GM18508 (cell line): ENCODE results near the gene PEDS1.
"Not testable (repeated sequence)": the region's sequence is repeated elsewhere in the genome, so short reads cannot be mapped to it uniquely, and the experiment has no call there.

Source experiments
- ATAC-seq: cut with Tn5 transposase; IDR thresholded peaks from one replicate; pipeline ENCODE4 v1.9.1; 2021; ENCODE audit warnings: moderate number of reproducible peaks; ENCODE audit not compliant: insufficient read depth, unreplicated experiment

The PEDS1 gene

DNA sequence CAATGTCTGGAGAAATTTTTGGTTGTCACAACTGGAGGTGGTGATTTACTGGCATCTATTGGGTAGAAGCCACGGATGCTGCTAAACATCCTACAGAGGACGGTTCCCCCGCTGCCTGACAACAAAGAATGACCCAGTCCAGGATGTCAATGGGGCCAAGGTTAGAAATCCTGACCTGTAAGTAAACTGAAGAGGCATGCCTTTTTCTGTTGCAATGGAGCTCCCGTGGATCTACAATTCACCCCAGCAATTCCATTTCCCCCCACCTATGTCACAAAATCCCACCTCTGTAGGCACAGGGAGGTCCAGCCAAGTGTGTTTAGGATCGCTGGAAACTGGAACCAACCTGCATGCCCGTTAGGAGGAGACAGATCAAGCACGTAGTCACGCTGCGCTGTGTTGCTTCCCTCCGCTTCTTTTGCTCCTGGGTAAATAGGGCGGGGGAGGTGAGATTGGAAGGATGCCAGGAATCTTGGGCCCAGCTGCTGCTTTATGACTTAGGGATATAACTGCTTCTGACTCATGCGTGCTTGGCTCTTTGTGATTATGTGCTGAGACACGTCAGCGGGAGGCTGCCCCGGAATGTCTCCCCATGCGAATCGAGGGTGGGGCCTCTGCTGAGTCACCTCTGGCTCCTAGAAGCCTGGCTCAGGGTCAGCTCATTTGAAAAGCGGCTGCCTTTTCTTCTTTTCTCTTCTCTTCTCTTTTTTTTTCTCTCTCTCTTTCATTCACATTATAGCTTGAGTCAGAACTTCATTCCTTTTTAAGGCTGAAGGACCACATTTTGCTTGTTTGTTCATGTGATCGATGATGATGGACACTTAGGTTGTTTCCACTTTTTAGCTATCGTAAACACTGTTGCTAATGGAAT lies 12.4 kb upstream of the PEDS1 start:
- no peak for ATAC-seq

DNA sequence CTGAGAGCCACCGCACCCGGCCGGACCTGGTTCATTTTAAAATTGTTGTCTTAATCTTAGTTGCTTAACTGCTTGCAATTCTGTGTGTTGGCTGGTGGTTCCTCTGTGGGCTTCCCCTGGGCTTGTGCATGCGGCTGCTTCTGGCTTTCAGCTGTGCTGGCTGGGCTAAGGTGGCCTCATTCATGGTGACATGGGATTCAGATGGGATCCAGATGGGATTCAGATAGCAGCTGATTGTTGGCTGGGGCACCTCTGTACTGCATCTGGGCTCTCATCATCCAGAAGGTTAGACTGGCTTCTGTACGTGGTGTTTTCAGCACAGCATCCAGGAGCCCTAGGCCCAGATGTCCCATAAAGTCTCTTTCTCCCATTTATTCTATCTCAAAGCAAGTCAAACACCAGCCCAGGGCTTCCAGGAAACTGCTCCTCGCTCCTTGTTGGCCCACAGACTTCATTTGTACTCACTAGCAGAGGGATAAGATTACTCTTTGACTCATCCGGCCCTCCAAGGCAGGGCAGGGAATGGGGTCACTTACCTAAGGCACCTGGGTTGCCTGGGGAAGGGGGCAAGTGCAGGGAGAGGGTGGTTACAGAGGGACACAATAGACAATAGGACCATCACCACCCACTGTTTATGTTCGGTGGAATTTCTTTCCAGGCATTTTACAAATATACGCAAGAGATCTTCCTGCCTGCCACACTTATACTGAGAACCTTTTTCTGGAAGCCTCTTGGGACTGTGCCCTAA lies 10.2 kb upstream of the PEDS1 start:
- ATAC-seq, result no peak

DNA sequence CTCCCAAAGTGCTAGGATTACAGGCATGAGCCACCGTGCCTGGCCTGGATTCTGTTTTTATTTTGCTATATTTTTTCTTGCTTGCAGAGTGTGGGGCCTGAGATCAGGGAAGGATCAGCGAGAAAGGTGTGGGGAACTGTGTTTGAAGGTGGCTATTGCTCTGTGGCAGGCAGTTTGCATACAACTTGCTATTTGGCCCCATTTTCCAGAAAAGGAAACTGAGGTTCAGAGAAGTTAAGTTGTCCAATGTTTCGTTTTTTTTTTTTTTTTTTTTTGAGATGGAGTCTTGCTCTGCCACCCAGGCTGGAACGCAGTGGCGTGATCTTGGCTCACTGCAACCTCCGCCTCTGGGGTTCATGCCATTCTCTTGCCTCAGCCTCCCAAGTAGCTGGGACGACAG lies 8.0 kb upstream of the PEDS1 start:
- not testable (repeated sequence) for ATAC-seq

DNA sequence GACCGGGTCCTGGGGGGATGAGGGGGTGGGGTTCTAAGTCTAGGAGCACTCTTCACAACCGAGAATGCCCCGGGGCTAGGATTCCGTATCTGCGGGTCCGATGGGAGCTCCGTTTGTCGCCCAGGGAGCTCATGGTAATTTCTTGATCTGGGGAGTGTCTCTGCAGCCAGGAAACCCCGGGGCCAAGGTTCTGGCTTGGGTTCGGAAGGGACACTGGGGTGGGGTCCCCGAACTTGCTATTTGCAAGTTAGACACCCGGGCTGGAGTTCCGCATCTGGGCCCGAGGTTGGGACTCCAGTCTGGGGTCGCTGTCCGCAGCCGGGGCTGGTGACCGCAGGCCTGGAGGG lies 397 bp downstream of the PEDS1 start:
- ATAC-seq, result no peak

DNA sequence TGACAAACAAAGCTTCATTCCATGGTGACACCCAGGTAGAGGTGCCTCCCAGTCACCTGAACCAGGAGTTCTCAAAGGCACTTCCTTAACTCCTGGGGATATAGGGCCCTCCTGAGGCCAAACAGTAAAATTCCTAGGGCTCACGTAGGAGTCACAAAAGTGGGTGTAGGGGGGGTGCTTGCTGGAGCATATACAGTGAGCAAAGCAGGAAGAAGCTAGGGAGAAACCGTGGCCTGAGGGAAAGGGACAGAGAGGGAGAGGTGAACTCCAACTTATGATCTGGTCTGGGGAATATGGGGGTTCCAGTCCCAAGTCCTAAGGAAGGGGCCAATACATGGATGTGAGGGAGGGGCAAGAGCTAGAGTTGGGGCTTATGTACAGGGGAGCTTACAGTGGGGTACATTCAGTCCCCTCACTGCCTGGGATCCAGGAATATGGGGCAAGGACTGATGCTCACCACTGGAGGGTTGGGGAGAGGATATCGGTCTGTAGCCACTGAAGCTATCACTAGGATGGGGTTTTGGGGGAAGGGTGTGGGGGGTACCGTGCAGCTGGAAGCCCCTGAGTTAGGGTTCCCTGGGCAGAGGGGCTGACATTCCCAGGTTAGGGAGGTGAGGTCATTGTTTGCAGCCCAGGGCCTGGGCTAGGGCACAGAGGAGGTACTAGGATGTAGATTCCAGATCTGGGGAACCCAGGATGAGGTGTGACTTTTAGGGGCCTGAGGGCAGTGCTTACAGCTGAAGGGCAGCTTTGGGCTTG lies 950 bp downstream of the PEDS1 start:
- ATAC-seq, result no peak

DNA sequence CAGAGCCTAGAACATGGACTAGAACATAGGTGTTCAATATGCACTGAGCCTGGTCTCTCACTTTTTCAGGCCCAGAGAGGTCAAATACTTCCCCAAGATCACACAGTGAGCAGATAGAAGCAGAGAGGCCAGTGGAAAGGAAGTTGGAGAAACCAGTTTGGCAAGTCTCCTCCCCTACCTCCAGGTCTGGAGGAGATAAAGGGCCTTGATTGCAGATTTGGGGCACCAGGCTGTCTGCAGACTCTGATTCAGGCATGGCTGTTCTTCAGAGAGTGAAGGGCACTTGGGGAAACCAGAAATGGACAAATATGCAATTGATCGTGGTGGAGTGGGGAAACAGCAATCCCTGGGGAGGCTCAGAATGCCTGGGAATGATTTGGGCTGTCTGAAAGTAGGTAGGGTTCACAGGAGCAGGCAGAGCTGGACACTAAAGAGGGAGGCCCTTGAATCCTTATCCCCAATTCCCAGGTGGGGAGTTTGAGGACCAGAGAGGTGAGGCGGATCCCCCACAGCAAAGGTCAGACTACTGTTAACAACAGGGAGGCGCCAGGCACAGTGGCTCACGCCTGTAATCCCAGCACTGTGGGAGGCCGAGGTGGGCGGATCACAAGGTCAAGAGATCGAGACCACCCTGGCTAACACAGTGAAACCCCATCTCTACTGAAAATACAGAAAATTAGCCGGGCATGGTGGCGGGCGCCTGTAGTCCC lies 2.3 kb downstream of the PEDS1 start:
- ATAC-seq, result no peak

DNA sequence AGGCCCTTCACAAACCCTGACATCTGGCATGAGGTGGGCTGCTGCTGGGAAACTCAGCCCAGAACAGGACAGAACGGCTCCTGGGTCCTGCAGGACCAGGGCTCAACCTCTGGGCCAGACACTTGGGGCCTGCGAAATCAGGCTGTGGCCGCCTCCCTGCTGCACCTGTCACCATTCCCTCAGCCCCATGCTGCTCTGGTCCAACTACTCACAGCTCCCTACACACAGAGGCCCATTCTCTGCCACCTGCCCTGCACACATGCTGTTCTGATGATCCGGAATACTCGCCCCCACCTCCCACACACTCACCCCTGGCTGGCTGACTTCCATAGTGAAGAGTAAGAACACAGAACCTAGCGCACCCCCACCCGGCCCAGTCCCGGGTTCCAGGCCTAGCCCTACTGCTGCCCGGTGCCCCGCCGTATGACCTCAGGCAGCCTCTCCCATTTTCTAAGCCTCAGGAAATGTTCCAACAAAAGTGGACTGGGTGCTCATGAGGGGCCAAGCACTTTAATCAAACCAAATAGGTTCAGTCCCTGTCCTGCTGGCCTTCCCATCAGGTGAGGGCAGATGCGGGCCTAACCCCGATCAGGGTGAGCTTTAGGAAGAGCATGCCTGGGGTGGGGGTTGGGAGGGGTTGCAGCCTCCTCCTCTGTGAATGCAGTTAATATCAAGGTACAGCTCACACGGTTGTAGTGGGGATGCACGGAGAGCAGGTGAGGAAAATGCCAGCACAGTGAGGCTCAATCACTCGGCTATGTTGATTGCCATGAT lies 3.9 kb downstream of the PEDS1 start:
- ATAC-seq, result no peak

DNA sequence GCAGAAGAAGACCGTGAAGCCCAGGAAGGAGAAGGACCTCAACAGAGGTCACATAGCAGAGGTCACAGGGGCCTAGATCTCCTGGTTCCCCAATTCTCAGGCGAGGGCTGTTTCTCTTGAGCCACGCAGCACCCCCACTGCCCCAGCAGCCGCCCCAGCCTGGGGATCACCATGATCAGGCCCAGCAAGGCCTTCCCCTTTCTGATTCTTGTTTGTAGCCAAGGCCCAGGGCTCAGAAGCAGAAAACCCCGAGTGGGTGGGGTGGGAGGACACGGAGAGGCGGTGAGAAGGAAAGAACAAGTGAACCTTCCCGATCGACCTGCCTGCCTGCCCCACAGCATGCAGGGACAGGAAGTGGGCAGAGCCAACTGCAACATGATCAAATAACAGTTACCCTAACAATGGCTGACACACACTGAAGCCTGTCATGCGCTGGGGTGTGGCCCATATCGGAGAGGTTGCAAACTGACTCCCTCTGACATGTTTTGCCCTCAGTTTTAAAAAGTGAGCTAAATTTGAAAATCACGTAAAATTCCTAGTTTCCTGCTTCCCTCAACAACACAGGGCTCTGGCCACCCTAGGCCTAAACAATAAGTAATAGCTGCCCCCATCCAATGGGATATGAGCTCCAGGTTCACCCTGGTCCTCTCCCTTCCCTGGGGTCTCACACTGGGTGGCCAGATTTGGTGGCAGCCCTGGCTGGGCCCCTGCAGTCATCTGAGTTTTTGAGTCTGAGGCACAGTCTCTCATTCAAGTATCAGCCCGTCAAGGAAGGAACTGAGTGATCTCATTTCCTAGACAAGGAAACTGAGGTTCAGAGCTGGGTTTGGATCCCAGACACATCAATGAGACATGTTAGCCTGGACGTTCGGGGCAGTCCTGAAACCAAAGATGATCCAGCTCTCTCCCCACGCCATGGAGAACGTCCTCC lies 6.5 kb downstream of the PEDS1 start:
- no peak for ATAC-seq

DNA sequence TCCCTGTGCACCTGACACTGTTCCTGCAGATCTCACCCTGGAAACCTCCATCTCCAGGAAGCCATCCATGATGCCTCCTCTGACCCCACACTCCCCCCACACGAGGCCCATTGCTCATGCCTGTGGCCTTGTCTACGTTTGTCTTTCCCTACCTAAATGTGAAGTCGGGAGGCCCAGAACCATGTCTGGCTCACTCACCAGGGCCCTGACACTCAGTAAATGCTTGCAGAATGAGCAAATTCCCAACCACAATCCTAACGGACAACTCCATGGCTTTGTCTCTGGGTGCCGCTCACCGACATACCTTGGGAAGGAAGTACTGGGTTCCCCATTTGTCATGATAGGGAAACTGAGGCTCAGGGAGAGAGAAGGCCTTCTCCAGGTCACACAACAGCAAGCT lies 7.3 kb downstream of the PEDS1 start:
- no peak for ATAC-seq

DNA sequence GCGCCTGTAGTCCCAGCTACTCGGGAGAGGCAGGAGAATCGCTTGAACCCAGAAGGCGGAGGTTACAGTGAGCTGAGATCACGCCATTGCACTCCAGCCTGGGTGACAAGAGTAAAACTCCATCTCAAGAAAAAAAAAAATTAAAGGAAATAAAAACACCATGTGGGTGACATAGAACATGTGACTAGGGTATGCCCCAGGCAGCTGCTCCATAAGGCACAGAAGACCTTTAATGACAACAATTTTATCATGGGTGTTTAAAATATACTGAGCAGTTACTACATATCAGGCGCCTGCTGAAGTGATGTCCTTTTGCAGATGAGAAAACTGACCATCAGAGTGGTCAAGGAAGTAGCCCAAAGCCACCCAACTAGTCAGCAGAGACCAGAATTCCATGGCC lies 8.0 kb downstream of the PEDS1 start:
- ATAC-seq, result no peak

DNA sequence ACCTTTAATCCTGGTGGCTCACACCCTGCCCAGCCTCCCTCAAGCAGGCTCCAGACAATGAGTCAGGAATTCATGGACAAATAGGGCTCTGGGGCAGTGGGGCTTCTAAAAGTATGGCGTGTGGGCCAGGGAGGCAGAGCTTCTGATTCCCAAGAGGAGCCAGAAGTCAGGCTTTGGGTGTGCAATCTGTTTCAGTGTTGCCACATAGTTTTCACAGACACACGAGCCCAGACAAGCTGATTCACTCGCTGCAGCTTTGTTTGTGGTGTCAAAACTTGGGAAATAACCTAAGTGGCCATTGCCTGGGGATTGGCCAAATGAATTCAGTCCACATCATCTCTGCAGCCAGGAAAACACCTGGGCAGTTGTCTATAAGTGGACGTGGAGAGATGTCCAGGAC lies 9.2 kb downstream of the PEDS1 start:
- no peak for ATAC-seq

DNA sequence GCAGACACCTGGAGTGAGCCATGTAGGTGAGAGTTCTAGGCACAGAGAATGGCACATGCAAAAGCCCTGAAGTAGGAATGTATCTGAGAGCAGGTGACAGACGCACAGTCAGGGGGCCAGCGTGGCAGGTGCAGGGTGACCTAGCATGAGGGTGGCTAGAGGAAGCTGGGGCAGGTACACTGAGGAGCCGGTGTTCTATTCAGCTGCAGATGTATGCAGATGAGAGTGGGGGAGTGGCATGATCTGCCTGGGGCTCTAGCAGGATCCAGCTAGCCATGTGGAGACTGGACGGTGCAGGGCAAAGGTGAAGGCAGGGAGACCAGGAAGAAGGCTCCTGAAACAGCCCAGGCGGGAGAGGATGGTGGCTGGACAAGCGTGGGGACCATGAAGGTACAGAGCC lies 10.7 kb downstream of the PEDS1 start:
- ATAC-seq, result no peak

DNA sequence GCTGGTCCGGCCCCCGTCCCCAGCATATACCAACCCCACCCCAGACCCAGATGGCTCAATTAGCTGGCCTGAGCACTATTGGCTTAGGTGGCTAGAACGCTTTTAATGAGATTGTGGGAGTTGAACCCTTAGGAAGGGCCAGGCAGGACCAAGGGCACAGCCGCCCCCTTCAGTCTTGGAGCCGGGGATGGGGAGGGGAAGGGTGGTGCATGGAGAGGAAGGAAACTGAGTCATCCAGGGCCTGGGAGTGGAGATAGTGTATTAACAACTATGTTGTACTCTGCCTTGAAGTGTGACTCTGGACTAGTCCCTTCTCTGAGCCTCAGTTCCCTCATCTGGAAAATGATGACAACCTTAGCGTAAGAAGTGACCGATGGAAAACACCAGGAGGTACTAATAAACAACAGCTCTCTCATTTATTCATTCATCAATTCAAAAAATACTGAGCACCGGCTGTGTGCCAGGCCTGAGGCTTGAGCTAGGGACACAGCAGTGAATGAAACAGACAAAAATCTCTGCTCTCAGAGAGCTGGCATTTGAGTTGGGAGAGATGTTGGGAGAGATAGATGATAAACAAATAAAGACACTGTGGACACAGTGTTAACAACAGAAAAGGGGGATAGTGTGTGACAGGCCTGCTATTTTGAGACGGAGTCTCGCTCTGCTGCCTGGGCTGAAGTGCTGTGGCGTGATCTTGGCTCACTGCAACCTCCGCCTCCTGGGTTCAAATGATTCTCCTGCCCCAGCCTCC lies 11.5 kb downstream of the PEDS1 start:
- no peak for ATAC-seq

DNA sequence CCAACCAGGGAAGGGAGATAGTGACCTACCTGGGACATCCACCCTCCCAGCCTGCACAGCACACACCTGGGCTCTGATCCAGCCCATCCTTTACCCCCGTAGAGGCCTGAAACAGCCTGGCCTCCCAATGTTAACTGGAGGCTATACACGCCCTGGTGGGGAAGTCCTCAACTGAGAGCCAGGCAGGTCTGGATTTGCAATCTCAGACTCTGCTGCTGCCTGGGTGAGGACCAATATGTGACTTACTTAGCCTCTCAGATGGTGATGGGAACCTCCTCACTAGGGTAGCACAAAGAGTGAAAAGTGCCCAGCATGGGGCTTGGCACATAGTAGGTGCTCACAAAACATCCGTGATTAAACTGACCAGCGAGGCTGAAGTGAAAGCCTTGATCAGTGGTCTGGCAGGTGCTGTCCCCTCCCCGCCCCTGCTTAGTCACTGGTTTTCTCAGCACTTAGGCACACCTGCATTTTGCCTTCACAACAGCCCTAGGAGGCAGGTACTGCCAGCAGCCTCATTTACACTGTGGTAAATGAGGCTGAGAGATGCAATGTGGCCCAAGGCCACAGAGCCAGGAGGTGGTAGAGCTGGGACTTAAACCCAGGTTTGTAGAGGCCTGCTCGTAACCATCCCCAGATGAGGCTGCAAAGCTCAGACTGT lies 12.4 kb downstream of the PEDS1 start:
- ATAC-seq, result no peak

DNA sequence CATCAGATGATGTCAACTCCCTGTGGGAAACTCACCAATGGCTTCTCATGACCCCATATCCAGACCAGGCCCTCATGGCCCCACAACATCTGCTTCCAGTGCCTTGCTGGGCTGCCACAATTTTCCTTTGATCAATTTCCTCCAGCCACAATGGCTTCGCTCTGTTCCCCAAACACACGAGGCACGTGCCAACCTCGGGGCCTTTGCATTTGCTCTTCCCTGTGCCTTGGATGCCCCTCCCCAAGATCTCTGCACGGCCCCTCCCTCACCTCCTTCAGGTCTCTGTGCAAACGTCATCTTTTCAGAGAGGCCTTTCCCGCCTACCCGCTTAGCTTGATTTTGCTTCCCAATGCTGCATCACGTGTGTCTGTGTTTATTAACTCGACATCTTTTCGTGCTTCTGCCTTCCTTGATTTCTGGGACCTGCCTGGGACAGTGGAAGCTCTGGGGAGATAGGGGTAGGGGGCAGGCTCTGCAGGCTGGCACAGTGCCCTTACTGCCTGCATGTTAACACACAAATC lies 13.1 kb downstream of the PEDS1 start:
- ATAC-seq, result no peak

DNA sequence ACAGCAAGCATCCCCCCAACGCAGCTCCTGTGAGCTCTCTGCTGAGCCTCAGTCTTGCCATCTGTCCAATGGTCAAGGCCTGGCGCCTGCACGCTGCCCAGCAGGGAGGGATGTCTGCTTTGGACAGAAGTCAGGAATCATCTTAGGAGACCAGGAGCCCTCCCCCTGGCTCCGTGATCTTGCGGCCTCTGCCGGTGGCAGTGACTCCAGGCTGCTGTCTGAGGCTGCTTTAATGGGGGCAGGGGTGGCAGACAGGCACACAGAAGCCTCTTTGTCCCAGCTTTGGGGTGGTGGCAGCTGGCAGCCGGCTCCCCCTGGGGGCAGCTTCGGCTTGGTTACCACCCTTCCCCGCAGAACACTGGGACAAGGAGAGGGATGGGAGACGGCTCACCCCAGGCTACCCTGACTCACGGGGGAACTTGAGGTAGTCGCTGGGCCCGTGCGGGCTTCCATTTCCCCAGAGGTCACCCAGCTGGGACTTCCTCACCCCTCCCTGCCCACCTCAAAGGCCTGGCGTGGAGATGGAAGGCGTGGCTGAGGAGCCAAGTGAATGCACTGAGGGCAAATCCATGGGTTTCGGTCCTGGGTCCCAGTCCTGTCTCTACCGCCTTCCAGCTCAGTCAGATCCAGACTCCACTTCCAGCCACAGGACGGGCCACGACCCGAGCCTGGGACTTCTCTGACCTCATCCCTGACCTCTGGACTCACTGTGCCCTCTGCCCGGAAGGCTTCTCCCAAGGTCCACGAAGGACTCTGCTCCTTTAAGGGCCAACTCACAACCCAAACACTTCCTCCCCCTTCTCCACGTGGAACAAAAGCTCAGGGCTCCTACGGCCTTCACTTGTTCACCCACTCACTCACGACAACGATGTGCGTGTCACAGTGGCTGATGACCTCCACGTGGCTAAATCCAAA lies 14.8 kb downstream of the PEDS1 start:
- ATAC-seq, result no peak
